8988T (cell line): Measurements from ENCODE around the gene ALPI.

Experiments used
- DNase-seq: peaks from one replicate; pipeline ENCODE4 v3.0.0; 2011

Gene ALPI

DNA sequence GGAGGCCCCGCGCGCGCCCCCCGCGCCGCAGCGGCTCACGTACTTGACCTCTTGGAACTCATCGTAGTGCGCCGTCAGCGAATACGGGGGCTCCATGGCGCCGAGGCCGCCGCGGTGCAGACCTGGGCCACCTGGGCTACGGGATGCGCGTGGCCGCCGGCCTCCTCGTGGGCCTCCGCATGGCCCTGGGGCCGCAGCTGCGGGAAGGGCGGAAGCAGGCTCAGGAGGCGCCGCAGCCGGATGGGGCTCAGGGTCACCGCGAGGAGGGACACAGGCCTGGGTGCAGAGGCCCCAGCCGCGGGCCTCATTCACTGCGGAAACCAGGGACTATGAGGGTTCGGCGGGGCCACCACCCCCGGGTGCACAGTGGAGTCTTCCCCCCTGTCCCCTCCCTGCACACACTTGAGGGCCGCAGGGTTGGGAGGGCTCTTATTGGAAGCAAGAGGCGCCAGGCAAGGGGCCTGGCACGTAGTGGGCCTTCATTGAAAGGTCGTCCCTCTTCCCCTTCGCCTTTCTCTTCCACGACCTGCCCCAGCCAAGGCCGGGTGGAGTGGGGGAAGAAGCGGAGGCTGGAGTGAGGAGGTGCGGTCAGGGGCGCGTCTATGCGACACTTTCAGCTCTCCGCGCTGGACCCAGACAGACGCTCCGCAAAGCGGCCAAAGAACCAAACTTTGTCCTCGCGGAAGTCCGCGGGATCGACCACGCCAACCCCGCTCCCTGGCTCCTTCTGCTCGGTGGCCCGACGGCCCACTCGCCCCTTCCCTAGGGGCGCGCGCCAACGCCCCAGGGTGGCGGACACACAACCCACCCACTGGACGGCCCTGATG is 30.8 kb downstream of the ALPI start:
- DNase-seq: peak; percentile 13

DNA sequence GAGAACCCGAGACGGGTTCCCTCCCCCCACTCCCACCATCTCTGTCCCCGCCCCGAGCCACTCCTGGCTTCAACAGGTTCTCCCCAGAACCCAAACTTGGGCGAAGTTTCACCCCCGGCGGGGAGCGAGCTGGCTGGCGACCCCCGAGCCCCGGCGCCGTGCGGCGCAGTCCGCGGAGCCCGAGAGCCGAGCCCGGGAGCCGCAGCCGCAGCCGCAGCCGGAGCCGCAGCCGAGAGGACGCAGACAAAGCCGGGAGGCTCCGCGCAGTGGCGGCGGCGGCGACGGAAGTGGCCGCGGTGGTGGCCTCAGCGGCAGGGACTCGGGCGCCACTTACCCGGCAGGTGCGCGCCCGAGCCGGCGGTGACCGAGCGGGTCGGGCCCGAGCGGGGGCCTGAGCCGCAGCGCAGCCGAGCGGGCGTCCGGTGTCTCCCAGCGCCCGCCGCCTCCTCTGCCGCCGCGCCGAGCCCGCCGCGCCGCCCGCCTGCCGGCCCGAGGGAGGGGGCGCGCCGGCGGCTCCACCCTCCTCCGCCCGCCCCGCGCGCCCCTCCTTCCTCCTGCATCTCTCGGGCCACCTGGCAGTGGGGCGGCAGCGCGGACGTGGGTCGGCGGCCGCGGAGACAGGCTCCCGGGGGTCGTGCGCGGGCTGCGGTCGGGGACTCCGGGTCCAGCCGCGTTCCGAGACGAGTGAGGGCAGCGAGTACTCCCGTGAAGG is 31.6 kb downstream of the ALPI start, which contains the start of gene ECEL1:
ECEL1 (minus strand) TSS at position 450 of the 712 bp plus-strand sequence. CDS start 1,181 bp downstream, outside the sequence.
- peak; percentile 10 for DNase-seq

DNA sequence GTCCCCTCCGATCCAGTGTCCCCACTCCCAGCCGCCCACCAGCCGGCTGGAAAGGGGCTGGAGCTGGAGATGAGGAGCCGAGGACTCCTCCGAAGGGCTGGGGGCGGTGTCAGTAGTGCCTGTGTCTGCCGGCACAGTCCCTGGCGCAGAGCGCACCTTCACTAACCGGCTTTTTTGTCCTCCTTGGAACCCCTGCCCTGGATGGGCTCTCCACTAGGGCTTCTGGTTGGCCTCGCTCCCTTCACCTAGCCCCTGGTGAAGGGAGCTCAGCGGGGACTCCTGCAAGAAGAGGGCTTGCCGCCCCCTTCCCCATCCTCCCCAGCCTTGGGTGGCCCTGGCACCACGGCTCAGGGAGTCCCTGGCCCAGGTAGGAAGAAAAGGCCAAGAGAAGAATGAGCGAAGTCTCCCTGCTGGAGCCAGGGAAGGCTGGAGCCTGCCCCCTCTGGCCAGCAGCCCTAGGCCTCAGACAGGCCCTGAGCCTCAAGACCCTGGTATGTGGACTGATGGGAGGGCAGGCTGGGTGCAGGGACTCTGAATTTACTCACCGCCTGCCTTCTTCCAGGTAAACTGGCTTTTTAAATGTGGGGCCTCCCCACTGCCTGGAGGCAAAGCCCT is 32.3 kb downstream of the ALPI start:
- DNase-seq: peak; percentile 50

DNA sequence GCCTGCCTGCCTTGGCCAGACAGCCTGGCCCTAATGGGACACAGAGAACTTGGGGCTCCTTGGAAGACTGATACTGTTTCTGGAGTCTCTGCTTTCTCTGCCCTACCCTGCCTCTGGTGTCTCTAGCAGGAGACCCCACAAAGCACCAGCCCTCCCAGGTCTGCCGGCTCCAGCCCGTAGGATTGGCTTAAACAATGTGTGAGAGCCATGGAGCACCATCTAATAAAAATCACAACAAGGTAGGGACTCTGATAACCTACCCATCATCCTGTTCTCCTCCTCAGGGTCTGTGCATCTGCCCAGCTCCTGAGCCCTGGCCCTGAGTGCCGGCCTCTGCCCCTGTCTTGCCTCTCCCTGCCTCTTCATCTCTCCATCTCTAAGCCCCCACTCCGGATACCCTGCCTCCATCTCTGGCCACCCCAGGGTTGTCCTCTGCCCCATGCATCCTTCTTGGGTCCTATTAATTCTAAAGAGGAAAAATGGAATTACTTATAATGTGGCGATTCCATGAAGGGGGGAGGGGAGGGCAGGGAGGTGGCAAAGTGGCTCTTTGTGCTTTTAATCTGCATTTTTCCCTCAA is 32.9 kb downstream of the ALPI start:
- DNase-seq: peak; percentile 13

DNA sequence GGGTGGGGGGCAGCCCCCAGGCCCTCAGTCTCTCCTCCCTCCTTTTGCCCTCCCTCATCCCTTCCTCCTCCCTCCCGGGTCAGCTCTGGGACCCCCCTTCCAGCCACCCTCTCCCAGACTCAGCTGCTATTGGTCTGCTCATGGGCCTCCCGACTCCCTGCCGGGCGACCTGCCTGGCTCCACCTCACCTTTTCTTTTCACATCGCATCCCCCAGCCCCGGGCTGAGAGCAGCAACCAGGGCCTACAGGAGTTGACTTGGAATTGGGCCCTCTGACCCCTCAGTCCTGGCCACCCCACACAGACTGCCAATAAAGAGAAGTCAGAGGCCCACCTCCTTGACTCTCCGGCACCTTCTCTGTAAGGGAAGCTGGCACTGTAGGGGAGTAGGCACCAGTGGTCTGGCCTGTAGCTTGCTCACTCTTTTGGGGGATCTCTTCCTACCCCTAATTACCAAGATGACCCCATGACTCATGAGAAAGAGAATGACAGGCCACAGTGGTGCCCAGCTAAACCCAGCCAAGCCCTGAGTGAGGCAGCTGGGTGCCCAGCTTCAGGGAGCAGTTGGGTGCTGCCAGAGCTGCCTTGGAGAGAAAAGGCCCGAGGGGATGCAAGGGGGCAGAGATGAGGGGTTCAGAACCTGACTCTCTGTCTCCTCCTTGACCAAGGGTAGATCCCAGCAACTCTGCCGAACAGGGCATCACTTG is 33.7 kb downstream of the ALPI start:
- DNase-seq: peak; percentile 17

DNA sequence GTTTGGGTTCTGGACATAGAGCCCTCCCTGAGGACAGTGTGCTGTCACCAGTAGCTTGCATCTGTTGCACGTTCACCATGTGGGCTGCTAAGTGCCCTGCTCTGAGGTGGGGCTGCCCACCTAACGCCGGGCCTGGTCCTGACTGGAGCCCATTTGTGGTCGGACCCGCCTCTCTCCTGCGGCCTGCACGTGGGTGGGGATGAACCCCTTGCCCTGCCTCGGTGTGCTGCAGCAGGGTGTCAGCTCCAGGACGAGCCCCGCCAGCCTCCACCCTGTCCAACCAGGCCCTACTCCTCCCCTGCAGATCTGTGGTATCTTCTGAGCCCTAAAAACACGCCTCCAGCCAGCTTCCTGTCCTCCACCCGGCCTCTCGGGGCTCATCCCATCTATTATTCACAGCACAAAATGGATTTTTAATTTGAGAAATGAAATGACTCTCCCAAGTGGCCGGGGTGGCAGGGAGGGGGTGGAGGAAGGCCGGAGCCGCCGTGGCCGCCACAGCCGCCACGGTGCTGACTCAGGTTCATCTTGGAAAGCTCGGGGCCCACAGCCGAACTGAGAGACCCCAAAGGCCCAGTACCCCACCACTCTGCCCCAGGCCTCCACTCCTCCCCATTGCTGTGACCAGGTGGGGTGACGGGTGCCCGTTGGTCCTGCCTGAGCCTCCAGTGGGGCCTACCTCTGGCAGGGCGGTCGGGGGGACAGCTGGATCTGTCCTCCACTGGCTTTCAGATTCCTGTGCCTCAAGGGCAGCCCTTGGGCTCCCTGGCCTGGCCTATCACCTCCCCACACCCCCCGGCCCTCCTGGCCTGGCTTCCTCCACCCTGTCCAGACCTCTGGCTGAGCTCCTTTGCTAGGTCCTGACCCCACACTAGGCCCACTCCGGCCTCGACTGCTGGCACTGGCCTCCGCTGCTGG is 34.5 kb downstream of the ALPI start:
- DNase-seq: no peak

DNA sequence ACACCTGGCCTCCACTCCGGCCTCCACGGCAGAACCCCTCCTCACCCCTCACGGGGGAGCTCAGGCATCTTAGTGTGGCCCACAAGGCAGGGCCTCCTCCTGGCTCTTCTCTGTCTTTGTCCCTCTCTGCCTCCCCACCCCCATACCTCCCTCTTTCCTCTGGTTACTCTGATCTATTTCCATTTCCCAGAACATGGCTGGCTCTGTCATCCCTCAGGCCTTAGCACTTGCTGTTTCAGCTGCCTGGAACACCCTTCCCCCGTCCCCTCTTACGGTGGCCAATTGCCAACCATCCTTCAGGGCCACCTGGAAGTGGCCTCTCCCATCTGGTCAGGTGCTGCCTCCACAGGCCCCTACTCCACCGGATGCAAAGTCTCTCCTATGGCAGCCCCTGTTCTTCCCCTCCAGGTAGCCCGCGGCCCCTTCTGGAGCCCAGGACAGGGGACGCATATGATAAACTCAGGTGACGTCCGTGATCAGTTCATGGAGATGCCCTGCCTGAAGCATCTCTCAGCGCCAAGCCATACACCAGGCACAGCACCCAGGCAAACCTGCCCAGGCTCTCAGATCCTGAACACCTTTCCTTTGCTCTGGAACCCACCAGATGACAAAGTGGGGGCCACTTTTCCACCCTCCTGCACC is 35.3 kb downstream of the ALPI start:
- no peak for DNase-seq

DNA sequence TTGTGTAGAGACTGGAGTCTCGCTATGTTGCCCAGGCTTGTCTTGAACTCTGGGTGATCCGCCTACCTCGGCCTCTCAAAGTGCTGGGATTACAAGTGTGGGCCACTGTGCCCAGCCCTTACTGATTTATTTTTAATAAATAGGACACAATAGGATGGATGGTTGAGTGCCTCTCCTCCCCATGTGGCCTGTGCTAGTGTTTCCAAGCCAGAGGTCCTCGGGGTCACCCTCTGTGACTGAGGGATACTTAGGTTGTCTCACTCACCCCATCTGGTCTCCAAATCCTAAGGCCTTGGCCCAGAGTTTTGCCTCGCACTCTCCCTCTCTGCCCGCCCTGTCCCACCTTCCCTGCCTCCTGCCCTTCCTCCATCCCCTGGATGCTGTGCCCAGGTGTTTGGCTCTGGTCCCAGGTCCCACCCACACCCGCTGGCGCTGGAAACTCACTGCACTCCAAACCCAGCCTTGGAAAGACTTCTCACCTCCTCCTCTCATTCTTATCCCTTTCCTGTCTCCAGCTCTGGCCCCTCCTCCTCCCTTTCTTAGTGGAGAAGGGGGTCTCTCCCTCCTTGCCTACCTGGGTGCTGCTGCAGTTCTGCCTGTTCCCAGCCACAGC is 36.4 kb downstream of the ALPI start:
- DNase-seq: no peak

DNA sequence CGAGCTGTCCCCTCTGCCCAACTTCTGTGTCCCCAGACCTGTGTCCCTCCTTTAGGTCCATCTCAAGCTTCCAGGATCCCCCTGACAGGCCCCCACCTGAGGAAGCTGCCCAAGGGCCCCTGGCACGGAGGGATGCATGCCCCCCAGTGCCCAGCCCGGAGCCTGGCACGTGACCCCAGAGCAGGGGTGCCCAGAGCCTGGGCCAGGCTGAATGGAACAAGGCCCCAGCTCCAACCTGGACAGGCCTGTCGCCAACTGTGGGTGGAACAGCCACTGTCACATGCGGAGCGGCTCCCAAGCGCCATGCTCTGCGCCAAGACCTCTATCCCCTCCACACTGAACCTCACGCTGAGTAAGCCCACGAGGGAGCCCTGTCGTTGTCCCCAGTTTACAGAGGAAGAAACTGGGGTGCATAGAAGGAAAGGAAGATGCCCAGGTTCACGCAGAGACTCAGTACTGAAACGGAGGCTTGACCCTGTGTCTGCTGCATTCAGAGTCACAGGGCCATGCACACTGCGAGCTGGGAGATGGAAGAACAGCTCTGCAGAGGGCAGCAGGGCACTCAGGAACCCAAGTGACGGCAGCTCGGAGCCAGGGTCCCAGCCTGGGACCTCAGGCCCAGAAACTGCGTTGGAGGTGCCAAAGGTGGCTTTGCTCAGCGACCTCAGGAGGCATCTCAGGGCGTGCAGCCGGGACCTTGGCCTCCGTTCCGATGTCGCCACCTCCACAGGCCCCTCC is 37.2 kb downstream of the ALPI start:
- DNase-seq: no peak

DNA sequence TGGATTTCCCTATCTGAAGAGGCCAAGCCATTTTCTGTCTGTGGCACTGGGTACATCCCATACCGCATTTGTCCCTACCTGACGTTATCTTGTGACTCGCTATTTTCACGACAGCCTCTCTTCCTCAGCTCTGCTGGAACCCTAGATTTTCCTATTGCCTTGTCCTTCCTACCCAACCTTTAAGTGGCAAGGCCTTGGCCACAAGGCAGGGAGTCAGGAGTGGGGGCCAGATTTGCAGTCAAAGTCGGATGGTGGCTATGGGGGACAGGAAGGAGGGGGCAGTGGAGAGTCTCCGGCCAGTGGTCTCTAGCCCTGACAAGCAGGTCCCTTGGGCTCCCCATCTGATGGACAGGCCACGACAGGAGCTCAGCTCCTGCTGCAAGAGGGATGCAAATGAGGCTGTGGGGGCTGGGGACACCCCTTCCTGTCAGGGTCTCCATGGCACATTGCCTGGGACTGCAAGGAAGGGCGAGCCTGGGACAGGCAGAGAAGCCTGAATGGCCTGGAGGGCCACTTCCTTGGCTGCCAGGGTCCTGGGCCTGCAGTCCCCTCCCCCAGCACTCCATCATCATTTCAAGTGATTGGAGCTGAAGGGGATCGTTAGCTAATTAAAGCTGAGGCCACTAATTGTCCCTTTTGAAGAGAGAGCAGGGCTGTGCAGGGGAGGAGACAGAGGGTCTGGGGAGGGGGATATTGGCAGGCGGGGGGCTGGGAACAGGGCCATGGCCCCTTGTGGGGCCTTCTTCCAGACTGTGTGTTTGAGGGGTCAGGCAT is 37.9 kb downstream of the ALPI start:
- DNase-seq: no peak

DNA sequence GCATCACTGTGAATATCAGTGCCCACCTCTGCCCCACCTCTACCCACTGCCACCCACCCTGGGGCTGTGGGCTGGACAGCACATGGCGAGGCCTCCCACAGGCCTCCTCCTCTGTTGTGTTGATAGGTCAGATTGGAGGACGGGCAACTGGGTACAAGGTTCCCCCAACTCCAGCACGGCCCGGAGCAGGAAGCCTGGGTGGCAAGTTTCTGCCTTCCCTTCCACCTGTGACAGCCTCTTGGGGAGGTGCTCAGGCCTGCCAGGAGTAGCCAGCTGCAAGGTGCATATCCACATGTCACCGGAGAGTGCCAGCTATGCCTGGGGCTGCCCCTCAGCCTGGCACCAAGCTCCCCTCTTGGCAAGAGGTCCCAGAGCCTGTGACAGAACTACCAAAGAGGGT is 38.6 kb downstream of the ALPI start:
- DNase-seq: no peak

DNA sequence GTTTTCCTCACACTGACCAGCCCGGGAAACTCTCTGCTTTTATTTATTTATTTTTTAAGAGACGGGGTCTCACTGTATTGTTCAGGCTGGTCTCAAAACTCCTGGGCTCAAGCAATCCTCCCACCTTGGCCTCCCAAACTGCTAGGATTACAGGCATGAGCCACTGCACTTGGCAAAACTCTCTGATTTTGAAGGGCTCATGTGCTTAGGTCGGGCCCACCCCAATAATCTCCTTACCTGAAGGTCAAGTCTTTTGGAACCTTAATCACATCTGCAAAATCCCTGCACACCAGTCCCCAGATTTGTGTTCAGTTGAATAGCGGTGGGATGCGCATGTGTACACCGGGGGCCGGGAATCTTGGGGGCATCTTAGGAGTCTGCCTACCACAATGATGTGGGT is 39.3 kb downstream of the ALPI start:
- no peak for DNase-seq

DNA sequence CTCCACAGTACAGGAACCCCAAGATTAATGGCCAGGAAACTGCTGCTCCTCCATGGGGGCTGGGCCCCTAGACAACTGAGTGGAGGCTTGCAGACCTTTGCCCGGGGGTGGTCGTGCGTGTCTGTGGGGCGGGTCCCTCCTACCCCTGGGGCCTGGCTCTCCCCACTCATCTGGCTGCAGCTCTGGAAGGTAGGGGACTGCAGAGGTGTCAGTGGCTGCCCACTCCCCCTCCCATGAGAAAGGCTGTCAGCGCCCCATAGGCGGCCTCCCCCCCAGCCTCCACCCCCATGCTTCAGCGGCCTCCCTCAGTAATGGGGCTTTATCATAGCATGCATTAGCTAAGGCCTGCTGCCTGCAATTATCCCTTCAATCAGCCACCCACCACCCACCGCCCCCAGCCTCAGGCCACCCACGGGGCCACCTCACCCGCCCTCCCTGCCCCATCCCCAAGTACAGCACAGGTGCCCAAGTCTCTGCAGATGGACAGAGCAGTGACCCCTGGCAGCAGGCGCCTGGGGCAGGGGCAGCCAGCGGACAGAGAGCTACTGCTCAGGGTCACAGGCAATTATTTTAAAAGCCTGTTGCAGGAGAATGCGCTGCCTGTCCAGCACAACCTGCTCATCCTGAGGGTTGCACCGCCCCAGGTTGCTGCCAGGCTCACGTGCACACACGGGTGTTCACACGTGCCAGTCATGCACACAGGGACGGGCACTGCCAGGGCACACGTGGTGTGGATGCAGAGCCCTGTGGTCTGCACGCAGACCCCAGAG is 40.7 kb downstream of the ALPI start:
- no peak for DNase-seq

DNA sequence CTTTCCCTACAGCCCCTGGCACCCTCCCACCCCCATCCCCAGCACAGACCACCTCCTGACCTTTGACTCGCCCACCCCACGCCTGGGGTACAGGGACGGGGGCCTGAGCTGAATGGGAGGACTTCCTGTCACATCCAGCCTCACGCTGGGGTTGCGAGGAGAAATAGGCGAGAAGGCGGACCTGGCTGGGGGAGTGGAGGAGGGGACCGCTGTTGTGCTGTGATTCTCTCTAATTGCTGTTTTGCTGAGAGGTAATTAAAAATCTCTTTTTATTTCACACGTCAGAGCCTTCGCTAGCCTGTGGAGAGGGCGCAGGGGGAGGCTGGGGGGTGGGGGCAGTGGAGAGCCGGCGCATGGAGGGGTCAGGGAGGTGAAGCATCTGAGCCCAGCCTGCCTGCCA is 41.4 kb downstream of the ALPI start:
- no peak for DNase-seq

DNA sequence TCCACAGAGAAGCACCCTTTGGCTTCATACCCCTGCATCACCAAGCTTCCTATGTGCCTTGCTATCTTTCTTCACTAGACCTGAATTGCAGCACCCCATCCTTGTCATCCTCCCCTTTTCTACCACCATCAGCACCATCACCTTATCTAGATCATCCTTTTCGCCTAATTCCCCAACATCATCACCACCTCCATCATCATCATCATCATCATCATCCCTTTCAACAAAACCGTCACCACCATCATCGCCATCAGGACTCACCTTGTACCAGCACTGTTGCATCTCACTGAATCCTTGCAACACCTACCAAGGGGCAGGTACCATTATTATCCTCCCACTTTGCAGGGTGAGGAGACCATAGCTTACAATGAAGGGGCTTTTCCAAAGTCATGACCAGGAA is 42.5 kb downstream of the ALPI start:
- DNase-seq: no peak

DNA sequence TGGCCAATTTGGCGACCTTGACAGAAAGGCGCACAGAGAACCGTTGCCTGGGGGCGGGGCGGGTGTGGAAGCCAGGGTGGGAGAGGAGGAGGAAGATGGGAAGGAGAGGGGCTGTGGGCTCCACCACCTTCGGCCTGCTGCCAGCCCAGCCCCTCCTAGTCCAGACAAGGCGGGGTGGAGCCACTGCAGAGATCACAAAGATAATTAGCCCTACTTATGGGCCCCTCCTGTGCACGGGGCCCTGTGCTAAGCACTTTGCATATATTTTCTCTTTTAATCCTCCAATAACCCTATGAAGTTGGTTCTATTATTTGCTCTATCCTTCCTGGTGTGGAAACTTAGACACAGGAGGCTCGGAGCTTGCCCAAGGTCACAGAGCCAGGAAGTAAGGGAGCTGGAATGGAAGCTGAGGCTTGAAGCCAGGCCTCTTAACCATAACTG is 45.4 kb downstream of the ALPI start:
- no peak for DNase-seq

DNA sequence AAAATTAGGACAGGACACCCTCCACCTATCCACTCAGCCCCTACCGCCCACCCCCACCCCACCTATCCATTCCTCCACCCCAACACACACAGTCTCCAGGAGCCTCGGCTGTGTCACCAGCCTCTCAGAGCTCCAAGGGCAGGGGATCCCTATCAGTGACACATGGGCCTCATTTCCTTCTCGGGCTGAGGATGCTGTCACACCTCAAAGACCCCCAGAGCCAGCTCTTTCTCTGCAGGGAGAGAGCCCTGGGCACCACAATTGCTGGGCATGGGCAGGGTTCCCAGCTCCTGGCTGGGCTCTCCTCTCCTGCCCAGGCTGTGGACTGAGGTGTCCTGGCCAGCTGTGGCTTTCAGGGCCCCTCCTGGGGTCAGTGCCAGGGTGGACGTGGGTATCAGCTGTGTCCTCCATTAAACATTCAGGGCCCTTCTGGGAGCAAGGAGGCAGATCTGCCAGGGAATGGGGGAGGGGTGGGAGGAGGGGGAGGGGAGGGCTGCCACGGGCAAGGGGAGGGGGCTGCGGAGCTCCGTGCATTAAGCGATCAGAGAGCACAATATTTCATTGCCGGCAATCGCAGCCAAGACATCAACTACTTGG is 45.9 kb downstream of the ALPI start:
- no peak for DNase-seq

DNA sequence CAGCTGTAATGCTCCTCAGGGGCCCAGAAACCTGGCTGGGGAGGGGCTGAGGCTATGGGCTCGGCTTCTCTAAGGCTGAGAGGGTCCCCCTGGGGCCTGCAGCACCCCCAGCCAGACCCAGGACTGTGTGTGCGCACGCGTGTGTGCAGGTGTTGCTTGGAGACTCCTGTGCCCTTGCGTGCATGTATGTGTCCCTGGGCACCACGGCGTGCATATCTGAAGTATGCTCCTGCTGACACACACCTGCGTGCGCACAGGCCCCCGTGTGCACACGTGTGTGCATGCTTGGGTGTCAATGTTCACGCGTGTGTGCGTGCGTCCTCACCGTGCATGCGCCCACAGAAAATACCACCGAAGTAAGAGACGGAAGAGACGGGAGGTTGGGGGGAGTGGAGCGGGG is 46.6 kb downstream of the ALPI start:
- no peak for DNase-seq
